Measurements from ENCODE around the gene GRIK2.

GRIK2 gene

GRCh38 chr6:101878554-101879276 lies 485.2 kb downstream of the GRIK2 start:
- DNase-seq (ENCODE audit: low read depth, low spot score): no peak

DNA sequence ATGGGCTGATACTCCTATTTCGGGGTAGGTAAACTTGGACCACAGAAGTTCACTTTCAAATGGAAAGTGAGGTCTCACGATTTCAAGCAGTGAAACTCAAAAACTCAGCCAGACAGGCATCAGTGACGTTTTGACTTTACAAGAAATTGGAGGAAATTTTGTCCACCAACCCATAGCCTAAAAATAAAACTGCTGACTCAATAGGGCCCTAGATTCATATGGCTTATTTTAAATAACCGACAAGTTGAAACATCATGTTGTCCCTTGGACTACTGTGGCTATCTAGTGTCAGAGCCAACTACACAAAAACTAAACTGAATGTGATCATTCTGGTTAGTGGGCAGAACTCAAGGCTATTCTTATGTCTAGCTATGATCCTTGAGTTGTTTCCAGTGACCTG lies 486.3 kb downstream of the GRIK2 start:
- no peak for DNase-seq (ENCODE audit: low read depth, low spot score)

DNA sequence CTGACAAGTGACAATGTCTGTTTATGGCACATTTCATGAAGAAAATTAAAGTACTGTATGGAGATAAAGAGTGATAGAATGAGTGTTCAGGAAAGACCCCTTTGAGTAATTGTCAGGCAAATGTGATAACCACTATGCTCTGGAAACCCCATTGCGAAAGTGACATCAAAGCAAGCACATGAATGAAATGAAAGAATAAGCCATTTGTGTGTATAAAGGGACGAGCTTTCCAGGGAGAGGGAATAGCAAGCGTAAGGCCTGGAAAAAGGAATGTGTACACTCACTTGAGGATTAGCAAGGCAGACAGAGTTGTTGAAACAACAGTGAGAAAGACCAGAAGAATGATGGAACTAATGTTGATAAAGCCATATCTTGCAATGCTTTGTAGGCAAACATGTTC lies 490.0 kb downstream of the GRIK2 start:
- DNase-seq (ENCODE audit: low read depth, low spot score): peak; percentile 8

- DNase-seq (ENCODE audit: low read depth, low spot score): no peak
These were observed 494.0 kb downstream of the GRIK2 start for GRCh38 chr6:101887532-101887931.

GRCh38 chr6:101907356-101908217 lies 514.1 kb downstream of the GRIK2 start:
- no peak for DNase-seq (ENCODE audit: low read depth, low spot score)

GRCh38 chr6:101909366-101909765 lies 515.9 kb downstream of the GRIK2 start:
- no peak for DNase-seq (ENCODE audit: low read depth, low spot score)

DNA sequence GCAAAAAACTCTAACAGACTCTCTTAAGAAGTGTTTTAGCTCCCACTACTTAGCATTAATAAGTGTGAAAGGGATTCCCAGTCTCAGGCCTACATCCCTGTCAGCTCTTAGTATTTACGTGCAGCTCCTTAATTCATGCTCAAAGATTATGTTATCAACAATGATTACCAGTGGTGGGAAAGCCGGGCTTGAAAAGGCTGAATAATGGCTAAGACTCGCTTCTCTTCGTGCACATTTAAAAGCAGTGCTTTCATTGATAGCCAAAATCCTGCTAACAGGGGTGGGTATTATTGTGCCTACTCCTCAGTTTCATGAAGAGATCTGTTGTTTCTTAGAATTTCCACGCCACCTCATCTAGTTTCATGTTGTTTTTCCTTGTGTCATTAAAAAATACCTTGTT lies 518.8 kb downstream of the GRIK2 start:
- DNase-seq (ENCODE audit: low read depth, low spot score): peak; percentile 4

GRCh38 chr6:101918471-101918870 lies 525.0 kb downstream of the GRIK2 start:
- DNase-seq (ENCODE audit: low read depth, low spot score): no peak

DNA sequence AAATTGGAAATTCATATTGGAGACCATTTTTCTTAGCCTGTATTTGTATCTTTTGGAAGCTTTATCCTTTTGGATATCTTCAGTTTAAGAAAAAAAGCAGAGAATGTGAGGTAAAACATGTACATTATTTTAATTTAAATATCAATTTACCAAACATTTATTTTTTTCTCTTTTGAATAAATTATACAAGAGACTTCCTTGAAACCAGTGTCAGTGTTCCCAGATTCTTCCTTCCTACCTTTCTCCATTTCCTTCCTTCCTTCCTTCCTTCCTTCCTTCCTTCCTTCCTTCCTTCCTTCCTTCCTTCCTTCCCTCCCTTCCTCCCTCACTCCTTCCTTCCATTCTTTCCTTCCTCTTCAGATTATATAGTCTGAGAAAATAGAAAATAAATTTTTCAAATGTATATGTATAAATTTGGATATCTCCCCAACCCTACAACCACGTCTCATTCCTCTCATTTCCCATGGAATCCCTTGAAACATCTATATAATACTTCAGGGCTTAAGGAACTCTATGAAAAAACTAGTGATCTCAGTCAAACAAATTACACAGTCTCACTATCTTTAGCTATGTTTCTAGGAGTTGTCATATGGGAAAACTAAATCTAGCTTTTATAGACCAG lies 528.4 kb downstream of the GRIK2 start:
- no peak for DNase-seq (ENCODE audit: low read depth, low spot score)

GRCh38 chr6:101926149-101926925 lies 532.8 kb downstream of the GRIK2 start:
- no peak for DNase-seq (ENCODE audit: low read depth, low spot score)

DNA sequence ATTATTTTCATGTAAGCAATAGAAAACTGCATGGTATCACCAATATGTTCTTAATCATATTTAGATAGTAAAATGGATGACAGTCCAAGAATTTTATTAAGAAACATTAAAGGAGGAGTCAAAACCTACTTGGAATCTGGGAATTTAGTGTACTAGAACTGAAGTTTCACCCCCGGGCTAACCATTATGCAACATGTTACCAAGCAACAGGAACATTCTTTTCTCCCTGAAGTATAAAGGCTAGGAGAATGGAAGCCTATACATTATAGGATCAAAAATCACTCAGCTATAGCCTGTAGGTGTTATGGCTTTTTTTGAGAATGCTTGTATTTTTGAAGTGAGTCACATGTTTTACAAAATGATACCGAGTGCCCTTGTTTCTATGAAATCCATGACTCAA lies 538.3 kb downstream of the GRIK2 start:
- DNase-seq (ENCODE audit: low read depth, low spot score): no peak

GRCh38 chr6:101932704-101933103 lies 539.2 kb downstream of the GRIK2 start:
- DNase-seq (ENCODE audit: low read depth, low spot score): no peak

DNA sequence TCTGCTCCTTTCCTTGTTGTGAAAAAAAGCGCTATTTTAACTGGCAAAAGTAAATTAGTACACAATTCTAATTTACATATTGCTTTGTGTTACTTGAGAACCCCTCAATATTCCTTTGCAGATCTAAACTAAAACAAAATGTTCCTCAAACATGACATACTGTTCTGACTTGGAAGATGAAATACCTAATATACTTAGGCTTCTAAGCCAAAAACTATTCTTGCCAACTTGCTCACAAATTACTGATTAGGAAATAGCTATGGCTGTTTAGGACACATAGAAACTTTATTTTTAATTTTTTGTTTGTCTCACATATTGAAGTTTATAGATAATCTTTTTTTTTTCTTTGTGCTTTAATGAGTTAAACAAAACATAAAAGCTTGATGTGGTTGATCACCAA lies 542.2 kb downstream of the GRIK2 start:
- no peak for DNase-seq (ENCODE audit: low read depth, low spot score)

- no peak for DNase-seq (ENCODE audit: low read depth, low spot score)
These were observed 543.0 kb downstream of the GRIK2 start for GRCh38 chr6:101936516-101936915.

DNA sequence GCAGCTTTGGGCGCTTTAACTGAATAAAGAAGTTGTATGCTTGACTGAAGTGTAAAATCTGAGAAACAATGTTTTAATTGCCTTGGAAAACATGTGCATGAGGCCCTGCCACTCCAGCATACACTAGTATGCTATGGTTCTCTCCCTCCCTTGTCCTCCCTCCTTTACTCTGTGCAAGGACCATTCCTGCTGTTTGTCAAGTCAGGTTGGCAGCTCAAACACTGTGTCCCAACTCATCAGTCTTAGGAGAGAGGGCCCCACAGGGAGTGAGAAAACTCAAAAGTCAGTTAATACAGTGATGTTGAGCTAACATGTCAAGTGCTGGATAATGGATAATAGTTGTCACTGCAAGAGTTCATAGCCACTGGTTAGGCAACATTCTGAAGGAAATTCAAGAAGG lies 543.6 kb downstream of the GRIK2 start:
- DNase-seq (ENCODE audit: low read depth, low spot score): no peak

DNA sequence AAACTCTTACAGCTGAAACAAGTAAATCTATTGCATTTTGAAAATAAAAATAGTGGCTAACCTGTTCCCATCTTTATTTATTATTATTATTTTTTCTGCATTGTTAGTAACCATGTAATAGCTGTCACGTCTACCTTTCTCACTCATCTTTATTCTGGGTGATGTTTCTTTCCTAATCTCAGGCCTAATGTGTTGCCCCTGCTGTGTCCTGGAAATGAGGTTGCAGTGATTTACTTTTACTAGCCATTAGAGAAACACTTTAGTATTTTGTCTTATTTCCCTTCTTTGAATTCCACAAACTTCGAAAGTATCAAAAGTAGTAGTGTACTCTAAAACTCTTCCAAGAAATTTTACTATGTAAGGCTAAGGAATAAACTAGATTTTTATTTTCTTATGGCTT lies 546.9 kb downstream of the GRIK2 start:
- DNase-seq (ENCODE audit: low read depth, low spot score): no peak

GRCh38 chr6:101956961-101957360 lies 563.5 kb downstream of the GRIK2 start:
- DNase-seq (ENCODE audit: low read depth, low spot score): peak; percentile 56

GRCh38 chr6:101961357-101961756 lies 567.8 kb downstream of the GRIK2 start:
- DNase-seq (ENCODE audit: low read depth, low spot score): no peak

- no peak for DNase-seq (ENCODE audit: low read depth, low spot score)
These were observed 587.4 kb downstream of the GRIK2 start for GRCh38 chr6:101980924-101981323.

- DNase-seq (ENCODE audit: low read depth, low spot score): no peak
These were observed 593.0 kb downstream of the GRIK2 start for GRCh38 chr6:101986476-101986875.

DNA sequence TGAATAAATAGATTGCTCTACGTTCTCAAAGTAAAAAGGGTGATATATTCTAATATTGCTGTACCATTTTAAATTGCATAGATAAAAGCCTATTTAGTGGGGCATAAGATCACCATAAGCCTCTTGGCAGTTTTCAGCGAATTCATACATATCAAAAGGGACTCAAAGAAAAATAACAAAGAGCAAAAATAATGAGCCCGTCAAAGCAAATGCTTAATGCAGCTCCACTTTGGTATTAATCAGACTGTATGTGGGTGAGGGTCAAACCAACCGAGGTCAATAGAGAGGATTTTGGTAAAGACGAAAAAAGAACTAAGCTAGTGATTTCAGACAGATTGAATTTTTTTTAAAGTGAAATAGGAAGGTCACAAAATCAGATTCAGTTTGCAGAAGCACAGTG lies 598.8 kb downstream of the GRIK2 start:
- DNase-seq (ENCODE audit: low read depth, low spot score): peak; percentile 1

GRCh38 chr6:101994521-101994920 lies 601.0 kb downstream of the GRIK2 start:
- DNase-seq (ENCODE audit: low read depth, low spot score): no peak
